Measurements from ENCODE around the gene ZNF416.
A peak's percentile ranks its signal among the peaks of the same experiment; 100 is the strongest.

Gene ZNF416

DNA sequence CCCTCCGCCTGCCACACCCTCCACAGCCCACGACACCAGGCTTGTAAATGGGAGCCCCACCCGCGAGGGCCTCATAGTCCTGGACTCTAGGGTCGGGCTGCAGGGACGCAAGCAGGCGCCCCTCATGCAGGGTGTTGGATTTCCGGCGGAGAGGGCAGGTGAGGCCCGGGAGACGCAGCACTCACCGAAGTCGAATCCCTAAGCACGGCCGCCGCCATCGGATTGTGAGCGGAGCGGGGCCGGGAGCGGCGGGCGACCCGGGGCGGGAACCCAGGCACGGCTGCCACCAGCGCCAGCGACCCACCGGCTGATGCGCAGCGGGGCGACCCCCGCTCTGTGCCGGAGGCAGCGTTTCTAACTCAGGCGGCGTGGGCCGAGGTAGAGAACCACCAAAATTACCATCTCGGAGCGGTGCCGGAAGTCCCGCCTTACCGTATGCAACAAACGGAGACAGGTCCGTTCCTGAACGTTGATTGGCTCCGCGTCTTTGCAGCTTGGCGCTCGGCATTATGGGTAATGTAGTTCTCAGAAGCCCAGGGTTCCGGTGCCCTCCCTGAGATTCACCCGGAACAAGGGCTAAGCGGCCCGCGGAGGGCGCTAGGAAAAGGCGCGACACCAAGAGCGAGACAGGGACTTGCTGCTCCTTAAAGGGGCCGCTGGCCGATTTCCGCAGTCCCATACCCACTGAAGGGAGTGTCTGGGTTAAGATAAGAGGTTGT lies at the start of gene ZNF416:
TSS of gene ZNF416 (minus strand) at position 425 of the 719 bp plus-strand sequence. CDS start at position 218, 207 bp downstream.
- Histone ChIP-seq H3K27ac (ENCODE audit: low read length) (no peak within 1 kb of the TSS), H3K9me3 (ENCODE audit: control insufficient read depth in 1 of 2, low read length in 2 of 2) (peaks cover 37 to 47% of the 10 kb centered on the region in 2 donors), H3K4me1 (ENCODE audit: control insufficient read depth in 1 of 2, insufficient read depth in 2 of 2, low read length in 2 of 2) (peaks cover 6 to 20% of the 10 kb centered on the region in 2 donors), H3K4me3 (ENCODE audit: low read depth in 1 of 2, low read length in 2 of 2) (peak within 1 kb of the TSS; percentile 78 to 99), H3K27me3 (ENCODE audit: low read depth, low read length) (no peaks in the 10 kb centered on the region), H3K36me3 (ENCODE audit: control insufficient read depth in 1 of 2, insufficient read depth in 2 of 2, low read length in 2 of 2) (peaks cover 29 to 40% of the 10 kb centered on the region in 2 donors)

DNA sequence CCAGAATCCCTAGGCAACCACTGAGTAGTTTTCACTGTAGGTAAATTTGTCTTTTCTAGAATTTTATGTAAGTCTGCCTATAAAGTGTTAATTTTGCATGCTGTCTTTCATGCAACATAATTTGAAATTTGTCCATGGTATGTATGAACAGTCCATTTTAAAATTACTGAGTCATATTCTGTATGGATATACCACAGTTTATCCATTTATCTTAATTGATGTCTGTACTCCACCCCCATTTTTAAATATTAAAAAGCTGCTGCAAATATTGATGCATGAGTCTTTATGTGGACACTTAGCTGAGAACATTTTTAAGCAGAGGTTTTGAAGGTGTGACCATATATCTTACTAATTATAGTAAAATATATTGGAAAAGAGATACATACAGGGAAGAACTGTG lies 44.4 kb upstream of the ZNF416 start:
- H3K4me1 ChIP-seq (ENCODE audit: control insufficient read depth in 1 of 2, insufficient read depth in 2 of 2, low read length in 2 of 2), result no peaks in the 10 kb centered on the region
- H3K27me3 ChIP-seq (ENCODE audit: low read depth, low read length), result no peaks in the 10 kb centered on the region
- peak overlapping the region in 1 of 2 donors; percentile 99 for H3K4me3 ChIP-seq (ENCODE audit: low read depth in 1 of 2, low read length in 2 of 2)
- peaks cover 45 to 71% of the 10 kb centered on the region in 2 donors for H3K36me3 ChIP-seq (ENCODE audit: control insufficient read depth in 1 of 2, insufficient read depth in 2 of 2, low read length in 2 of 2)
- H3K9me3 ChIP-seq (ENCODE audit: control insufficient read depth in 1 of 2, low read length in 2 of 2), result peaks cover 65 to 87% of the 10 kb centered on the region in 2 donors
- no peak overlapping the region for H3K27ac ChIP-seq (ENCODE audit: low read length)

DNA sequence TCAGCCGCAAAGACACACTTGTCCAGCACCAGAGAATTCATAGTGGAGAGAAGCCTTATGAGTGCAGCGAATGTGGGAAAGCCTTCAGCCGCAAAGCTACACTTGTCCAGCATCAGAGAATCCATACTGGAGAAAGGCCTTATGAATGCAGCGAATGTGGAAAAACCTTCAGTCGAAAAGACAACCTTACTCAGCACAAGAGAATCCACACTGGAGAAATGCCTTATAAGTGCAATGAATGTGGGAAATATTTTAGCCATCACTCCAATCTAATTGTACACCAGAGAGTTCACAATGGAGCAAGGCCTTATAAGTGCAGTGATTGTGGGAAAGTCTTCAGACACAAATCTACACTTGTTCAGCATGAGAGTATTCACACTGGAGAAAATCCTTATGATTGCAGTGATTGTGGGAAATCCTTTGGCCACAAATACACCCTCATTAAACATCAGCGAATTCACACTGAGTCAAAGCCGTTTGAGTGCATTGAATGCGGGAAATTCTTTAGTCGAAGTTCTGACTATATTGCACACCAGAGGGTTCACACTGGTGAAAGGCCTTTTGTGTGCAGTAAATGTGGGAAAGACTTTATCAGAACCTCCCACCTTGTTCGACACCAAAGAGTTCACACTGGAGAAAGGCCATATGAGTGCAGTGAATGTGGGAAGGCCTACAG lies 42.1 kb upstream of the ZNF416 start:
- H3K27me3 ChIP-seq (ENCODE audit: low read depth, low read length), result no peaks in the 10 kb centered on the region
- no peaks in the 10 kb centered on the region for H3K4me1 ChIP-seq (ENCODE audit: control insufficient read depth in 1 of 2, insufficient read depth in 2 of 2, low read length in 2 of 2)
- no peak overlapping the region for H3K27ac ChIP-seq (ENCODE audit: low read length)
- H3K4me3 ChIP-seq (ENCODE audit: low read depth in 1 of 2, low read length in 2 of 2), result peak overlapping the region; percentile 47 to 99
- H3K9me3 ChIP-seq (ENCODE audit: control insufficient read depth in 1 of 2, low read length in 2 of 2), result peaks cover 85 to 96% of the 10 kb centered on the region in 2 donors
- H3K36me3 ChIP-seq (ENCODE audit: control insufficient read depth in 1 of 2, insufficient read depth in 2 of 2, low read length in 2 of 2), result peaks cover 68 to 94% of the 10 kb centered on the region in 2 donors

DNA sequence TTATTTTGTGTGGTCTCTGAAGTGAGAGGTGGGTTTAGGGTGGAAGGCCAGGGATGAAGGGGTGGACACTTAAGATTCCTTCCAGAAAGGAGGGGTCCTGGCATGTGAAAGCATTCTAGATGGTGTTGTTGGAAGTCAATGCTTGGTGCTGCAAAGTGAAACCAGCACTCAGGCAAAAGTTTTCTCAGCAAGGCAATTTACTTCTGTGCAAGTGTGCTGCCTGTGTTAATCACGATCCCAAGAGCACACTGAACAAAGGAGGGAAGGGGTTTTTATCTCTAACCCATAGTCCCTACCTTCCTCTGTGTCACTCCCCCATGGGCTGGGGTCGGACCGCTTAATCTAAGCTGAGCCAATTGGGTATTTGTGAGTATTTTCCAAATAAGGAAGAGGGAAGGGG lies 36.6 kb upstream of the ZNF416 start:
- peaks cover 53 to 62% of the 10 kb centered on the region in 2 donors for H3K9me3 ChIP-seq (ENCODE audit: control insufficient read depth in 1 of 2, low read length in 2 of 2)
- H3K27ac ChIP-seq (ENCODE audit: low read length), result no peak overlapping the region
- peaks cover 46 to 53% of the 10 kb centered on the region in 2 donors for H3K36me3 ChIP-seq (ENCODE audit: control insufficient read depth in 1 of 2, insufficient read depth in 2 of 2, low read length in 2 of 2)
- peak overlapping the region; percentile 90 to 99 for H3K4me3 ChIP-seq (ENCODE audit: low read depth in 1 of 2, low read length in 2 of 2)
- H3K4me1 ChIP-seq (ENCODE audit: control insufficient read depth in 1 of 2, insufficient read depth in 2 of 2, low read length in 2 of 2), result peaks cover 0 to 8% of the 10 kb centered on the region in 2 donors
- H3K27me3 ChIP-seq (ENCODE audit: low read depth, low read length), result no peaks in the 10 kb centered on the region

DNA sequence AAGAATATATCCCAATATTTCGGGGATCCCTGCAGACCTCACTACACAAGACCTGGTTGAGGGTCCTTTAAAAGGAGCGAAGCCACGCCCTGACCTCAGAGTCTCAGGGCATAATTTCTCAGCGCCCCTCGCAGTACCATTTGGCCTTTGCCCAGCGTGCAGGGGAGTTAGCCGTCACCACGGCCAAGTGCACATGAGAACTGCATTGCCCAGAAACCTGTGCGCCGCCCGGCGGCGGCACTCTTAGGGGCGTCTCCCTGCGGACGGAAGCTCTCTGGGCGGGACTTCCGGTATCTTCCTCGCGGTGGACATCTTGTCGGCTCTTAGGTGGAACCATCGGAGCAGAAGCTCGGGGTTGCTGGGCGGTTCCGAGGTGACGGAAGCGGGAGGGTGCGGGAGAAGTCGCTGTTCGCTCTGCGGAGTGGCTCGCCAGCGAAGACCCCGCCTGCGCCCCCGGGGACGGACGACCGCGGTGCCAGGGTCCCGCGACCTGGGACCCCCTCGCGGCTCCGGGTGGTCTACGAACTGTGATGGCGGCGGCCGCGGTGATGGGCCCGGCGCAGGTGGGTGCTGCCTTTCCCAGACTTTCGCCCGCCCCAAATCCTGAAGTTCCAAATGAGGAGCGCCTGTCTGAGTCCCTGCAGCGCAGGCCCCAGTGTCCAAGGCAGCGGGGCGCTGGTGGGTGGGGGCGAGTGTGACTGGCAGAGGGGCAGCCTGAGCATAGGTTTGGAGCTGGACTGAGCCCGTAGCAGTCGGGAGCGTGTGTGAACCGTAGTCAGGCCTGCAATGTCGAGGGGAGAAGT lies 35.4 kb upstream of the ZNF416 start, which contains the start of gene ZNF134:
TSS of gene ZNF134 (plus strand) at position 302 of the 803 bp plus-strand sequence. CDS start 5,227 bp downstream, outside the sequence.
- peaks cover 41 to 50% of the 10 kb centered on the region in 2 donors for H3K9me3 ChIP-seq (ENCODE audit: control insufficient read depth in 1 of 2, low read length in 2 of 2)
- H3K4me1 ChIP-seq (ENCODE audit: control insufficient read depth in 1 of 2, insufficient read depth in 2 of 2, low read length in 2 of 2), result peaks cover 0 to 8% of the 10 kb centered on the region in 2 donors
- H3K27me3 ChIP-seq (ENCODE audit: low read depth, low read length), result no peaks in the 10 kb centered on the region
- H3K27ac ChIP-seq (ENCODE audit: low read length), result no peak within 1 kb of the TSS
- peak within 1 kb of the TSS; percentile 90 to 99 for H3K4me3 ChIP-seq (ENCODE audit: low read depth in 1 of 2, low read length in 2 of 2)
- peaks cover 34 to 41% of the 10 kb centered on the region in 2 donors for H3K36me3 ChIP-seq (ENCODE audit: control insufficient read depth in 1 of 2, insufficient read depth in 2 of 2, low read length in 2 of 2)

DNA sequence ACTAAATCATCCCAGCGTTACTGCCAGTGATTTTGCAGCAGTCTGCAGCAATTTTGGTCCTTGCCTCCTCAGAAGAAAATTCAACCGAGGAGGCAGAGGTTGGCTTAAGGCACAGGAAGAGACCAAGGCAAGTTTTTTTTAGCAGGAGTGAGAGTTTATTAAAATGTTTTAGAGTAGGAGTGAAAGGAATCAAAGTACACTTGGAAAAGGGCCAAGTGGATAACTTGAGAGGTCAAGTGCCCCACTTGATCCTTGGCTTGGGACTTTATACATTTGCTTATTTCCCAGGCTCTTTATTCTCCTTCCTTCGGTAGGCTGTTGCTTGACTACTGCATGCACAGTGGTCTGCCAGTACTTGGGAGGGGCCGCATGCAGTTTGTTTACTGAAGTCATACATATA lies 32.4 kb upstream of the ZNF416 start:
- peaks cover 10 to 36% of the 10 kb centered on the region in 2 donors for H3K36me3 ChIP-seq (ENCODE audit: control insufficient read depth in 1 of 2, insufficient read depth in 2 of 2, low read length in 2 of 2)
- peak overlapping the region in 1 of 2 donors; percentile 11 for H3K4me3 ChIP-seq (ENCODE audit: low read depth in 1 of 2, low read length in 2 of 2)
- H3K27ac ChIP-seq (ENCODE audit: low read length), result no peak overlapping the region
- H3K27me3 ChIP-seq (ENCODE audit: low read depth, low read length), result no peaks in the 10 kb centered on the region
- peaks cover 0 to 8% of the 10 kb centered on the region in 2 donors for H3K4me1 ChIP-seq (ENCODE audit: control insufficient read depth in 1 of 2, insufficient read depth in 2 of 2, low read length in 2 of 2)
- peaks cover 33 to 44% of the 10 kb centered on the region in 2 donors for H3K9me3 ChIP-seq (ENCODE audit: control insufficient read depth in 1 of 2, low read length in 2 of 2)

DNA sequence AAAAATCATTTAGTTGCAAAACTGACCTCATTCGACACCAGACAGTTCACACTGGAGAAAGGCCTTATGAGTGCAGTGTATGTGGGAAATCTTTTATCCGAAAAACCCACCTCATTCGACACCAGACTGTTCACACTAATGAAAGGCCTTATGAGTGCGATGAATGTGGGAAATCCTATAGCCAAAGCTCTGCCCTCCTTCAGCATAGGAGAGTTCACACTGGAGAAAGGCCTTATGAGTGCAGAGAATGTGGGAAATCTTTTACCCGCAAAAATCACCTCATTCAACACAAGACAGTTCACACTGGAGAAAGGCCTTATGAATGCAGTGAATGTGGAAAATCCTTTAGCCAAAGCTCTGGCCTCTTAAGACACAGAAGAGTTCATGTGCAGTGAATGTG lies 28.2 kb upstream of the ZNF416 start:
- no peaks in the 10 kb centered on the region for H3K27me3 ChIP-seq (ENCODE audit: low read depth, low read length)
- H3K9me3 ChIP-seq (ENCODE audit: control insufficient read depth in 1 of 2, low read length in 2 of 2), result peaks cover 49 to 65% of the 10 kb centered on the region in 2 donors
- no peak overlapping the region for H3K27ac ChIP-seq (ENCODE audit: low read length)
- peak overlapping the region in 1 of 2 donors; percentile 45 for H3K4me3 ChIP-seq (ENCODE audit: low read depth in 1 of 2, low read length in 2 of 2)
- no peaks in the 10 kb centered on the region for H3K4me1 ChIP-seq (ENCODE audit: control insufficient read depth in 1 of 2, insufficient read depth in 2 of 2, low read length in 2 of 2)
- peaks cover 26 to 66% of the 10 kb centered on the region in 2 donors for H3K36me3 ChIP-seq (ENCODE audit: control insufficient read depth in 1 of 2, insufficient read depth in 2 of 2, low read length in 2 of 2)

DNA sequence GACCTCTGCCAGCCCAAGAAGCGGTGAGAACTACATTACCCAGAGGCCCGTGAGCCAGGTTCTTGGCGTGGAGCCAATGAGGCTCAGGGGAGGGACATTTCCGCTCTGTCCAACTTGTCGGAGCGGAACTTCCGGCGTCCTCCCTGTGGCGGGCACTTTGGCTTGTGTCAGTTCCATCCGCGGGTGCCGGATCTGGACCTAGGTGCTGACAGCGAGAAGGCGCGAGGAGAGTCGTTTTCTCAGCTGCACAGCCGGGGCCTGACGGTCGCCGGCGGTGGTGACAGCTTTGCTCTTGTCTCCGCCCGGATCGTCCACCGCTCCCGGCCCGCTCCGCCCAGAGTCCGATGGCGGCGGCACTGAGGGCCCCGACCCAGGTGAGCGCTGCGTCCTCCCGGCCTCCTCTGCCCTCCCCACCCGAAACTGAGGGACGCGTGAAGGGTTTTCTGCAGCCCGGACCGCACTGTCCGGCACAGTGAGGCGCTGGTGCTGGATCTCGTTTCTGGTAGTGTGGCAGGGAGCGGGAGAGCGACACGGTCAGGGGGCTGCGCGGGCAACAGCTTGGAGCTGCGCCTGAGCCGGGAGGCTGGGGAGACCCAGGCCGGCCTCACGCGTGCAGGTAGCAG lies 21.2 kb upstream of the ZNF416 start, which contains the start of gene ZNF530:
TSS of gene ZNF530 (plus strand) at position 125 of the 623 bp plus-strand sequence. CDS start 4,461 bp downstream, outside the sequence.
- H3K27ac ChIP-seq (ENCODE audit: low read length), result no peak within 1 kb of the TSS
- peaks cover 4 to 14% of the 10 kb centered on the region in 2 donors for H3K4me1 ChIP-seq (ENCODE audit: control insufficient read depth in 1 of 2, insufficient read depth in 2 of 2, low read length in 2 of 2)
- peaks cover 8 to 35% of the 10 kb centered on the region in 2 donors for H3K36me3 ChIP-seq (ENCODE audit: control insufficient read depth in 1 of 2, insufficient read depth in 2 of 2, low read length in 2 of 2)
- H3K27me3 ChIP-seq (ENCODE audit: low read depth, low read length), result no peaks in the 10 kb centered on the region
- peak within 1 kb of the TSS; percentile 70 to 93 for H3K4me3 ChIP-seq (ENCODE audit: low read depth in 1 of 2, low read length in 2 of 2)
- peaks cover 15 to 31% of the 10 kb centered on the region in 2 donors for H3K9me3 ChIP-seq (ENCODE audit: control insufficient read depth in 1 of 2, low read length in 2 of 2)

DNA sequence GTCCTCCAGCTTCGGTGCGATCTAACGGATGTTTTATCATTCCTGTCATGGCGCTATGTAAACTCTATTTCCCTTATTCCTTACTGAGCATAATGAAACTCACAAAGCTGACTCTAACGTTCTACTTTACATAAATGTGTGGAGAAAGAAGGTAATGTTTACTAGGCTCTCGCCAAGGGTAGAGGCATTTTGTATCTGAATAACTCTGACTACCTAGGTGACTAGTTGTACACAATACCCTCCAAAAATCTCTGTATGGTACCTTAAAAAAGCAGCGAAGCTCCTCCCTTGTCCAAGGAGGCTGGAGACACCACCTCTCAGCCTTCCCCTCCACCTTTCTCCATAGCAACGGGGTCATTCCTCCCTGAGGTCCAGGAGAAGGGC lies 20.7 kb upstream of the ZNF416 start:
- H3K27ac ChIP-seq (ENCODE audit: low read length), result no peak overlapping the region

DNA sequence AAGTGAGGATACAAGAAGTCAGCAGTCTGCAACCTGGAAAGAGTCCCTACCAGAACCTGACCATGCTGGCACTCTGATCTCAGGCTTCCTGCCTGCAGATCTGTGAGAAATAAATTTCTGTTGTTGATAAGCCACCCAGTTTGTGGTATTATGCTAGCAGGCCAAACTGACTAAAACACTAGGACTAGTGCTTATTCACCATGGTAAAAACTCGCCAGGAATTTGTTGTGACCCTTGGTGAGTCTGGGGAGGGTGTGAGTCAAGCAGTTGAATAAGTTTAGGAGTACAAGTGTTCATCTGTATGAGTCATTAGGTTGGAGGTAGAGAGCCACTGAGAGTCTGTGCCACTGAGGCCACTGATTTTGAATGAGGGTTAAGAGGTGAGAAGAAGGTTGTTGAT lies 8.8 kb upstream of the ZNF416 start:
- Histone ChIP-seq H3K4me3 (ENCODE audit: low read depth in 1 of 2, low read length in 2 of 2) (peak overlapping the region in 1 of 2 donors; percentile 56), H3K27me3 (ENCODE audit: low read depth, low read length) (no peaks in the 10 kb centered on the region), H3K27ac (ENCODE audit: low read length) (no peak overlapping the region), H3K9me3 (ENCODE audit: control insufficient read depth in 1 of 2, low read length in 2 of 2) (peaks cover 46 to 76% of the 10 kb centered on the region in 2 donors), H3K36me3 (ENCODE audit: control insufficient read depth in 1 of 2, insufficient read depth in 2 of 2, low read length in 2 of 2) (peaks cover 22 to 62% of the 10 kb centered on the region in 2 donors), H3K4me1 (ENCODE audit: control insufficient read depth in 1 of 2, insufficient read depth in 2 of 2, low read length in 2 of 2) (peaks cover 0 to 19% of the 10 kb centered on the region in 2 donors)

More for the DNA sequence above, 20.7 kb upstream of the ZNF416 start:
- peak overlapping the region; percentile 70 to 93 for H3K4me3 ChIP-seq (ENCODE audit: low read depth in 1 of 2, low read length in 2 of 2)
- peaks cover 10 to 30% of the 10 kb centered on the region in 2 donors for H3K9me3 ChIP-seq (ENCODE audit: control insufficient read depth in 1 of 2, low read length in 2 of 2)
- no peaks in the 10 kb centered on the region for H3K27me3 ChIP-seq (ENCODE audit: low read depth, low read length)
- peaks cover 4 to 14% of the 10 kb centered on the region in 2 donors for H3K4me1 ChIP-seq (ENCODE audit: control insufficient read depth in 1 of 2, insufficient read depth in 2 of 2, low read length in 2 of 2)
- H3K36me3 ChIP-seq (ENCODE audit: control insufficient read depth in 1 of 2, insufficient read depth in 2 of 2, low read length in 2 of 2), result peaks cover 3 to 30% of the 10 kb centered on the region in 2 donors

All from muscle layer of duodenum (tissue), 2 donors.